ENCODE measurements around the gene CEP112. TPM values are rescaled to one million over a fixed set of nuclear protein-coding genes. Genes with fewer than 3 reads are reported as not detected.

The CEP112 gene
- total and polyA plus RNA-seq, 9 of the 15 experiments (the other 6 are each of a cell fraction or from before 2014, with no cell fraction given), result 0.84 TPM; not detected in 8

DNA sequence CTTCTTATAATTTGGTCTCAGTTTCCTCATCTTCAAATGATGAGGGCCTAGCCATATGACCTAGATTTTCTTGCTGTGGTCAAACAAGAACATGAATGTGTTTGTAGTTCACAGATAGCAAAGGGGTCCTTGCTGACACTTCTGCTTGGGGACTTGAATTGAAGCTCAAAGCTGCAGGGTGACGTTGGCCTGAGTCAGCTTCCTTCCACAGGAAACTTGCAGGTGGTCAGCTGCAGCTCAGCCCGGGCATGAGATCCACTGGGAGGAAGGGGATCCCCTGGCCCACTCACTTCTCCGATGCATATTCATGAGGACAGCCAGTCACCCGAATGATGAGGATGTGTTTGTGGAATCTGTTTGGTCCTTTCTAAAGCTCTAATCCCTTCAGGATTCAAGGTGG is 587.9 kb downstream of the CEP112 start:
- Histone ChIP-seq H3K9me1 (ENCODE audit: control insufficient read depth, insufficient read depth, low read length) (peaks cover 2% of the 10 kb centered on the region), H4K20me1 (replicated peaks; ENCODE audit: control insufficient read depth, insufficient read depth, low read length) (no peaks in the 10 kb centered on the region), H3K4me1 (replicated peaks in 1 of 2; ENCODE audit: control insufficient read depth in 2 of 2, insufficient read depth in 2 of 2, low read length in 2 of 2) (no peaks in the 10 kb centered on the region), H3K9ac (ENCODE audit: insufficient read depth in 1 of 2, low read depth in 2 of 2, low read length in 2 of 2) (no peak overlapping the region), H3K4me3 (no peak overlapping the region), H3K9me3 (replicated peaks; ENCODE audit: control insufficient read depth, insufficient read depth, low read depth, low read length) (no peaks in the 10 kb centered on the region), H3K36me3 (ENCODE audit: control insufficient read depth, insufficient read depth, low read length) (no peaks in the 10 kb centered on the region), H2AFZ (ENCODE audit: low read depth, low read length) (no peak overlapping the region), H3K79me2 (ENCODE audit: control insufficient read depth, insufficient read depth, low read length) (no peaks in the 10 kb centered on the region), H3K4me2 (ENCODE audit: insufficient read depth, low read length) (no peak overlapping the region), H3K27me3 (ENCODE audit: control insufficient read depth in 2 of 2, insufficient read depth in 2 of 2, low read length in 2 of 2) (peaks cover 0 to 7% of the 10 kb centered on the region in 2 experiments; a peak in 1 of 5 replicates), H3K27ac (ENCODE audit: extremely low read depth, low read depth, low read length) (no peak overlapping the region)
- TF ChIP-seq NEUROD1 (IDR thresholded peaks at IDR 0.05; ENCODE audit: borderline replicate concordance, low read depth, low read length, partially characterized antibody) (no peak), POU5F1 (IDR thresholded peaks at IDR 0.05; ENCODE audit: borderline replicate concordance, low read depth, low read length, partially characterized antibody) (no peak), ARID2 (IDR thresholded peaks at IDR 0.05) (no peak), ZNF197 (CRISPR knock-in tag; IDR thresholded peaks at IDR 0.05; ENCODE audit: low read depth) (no peak), KDM1A (IDR thresholded peaks at IDR 0.05) (no peak)
- TF ChIP-seq, protein P1, sequence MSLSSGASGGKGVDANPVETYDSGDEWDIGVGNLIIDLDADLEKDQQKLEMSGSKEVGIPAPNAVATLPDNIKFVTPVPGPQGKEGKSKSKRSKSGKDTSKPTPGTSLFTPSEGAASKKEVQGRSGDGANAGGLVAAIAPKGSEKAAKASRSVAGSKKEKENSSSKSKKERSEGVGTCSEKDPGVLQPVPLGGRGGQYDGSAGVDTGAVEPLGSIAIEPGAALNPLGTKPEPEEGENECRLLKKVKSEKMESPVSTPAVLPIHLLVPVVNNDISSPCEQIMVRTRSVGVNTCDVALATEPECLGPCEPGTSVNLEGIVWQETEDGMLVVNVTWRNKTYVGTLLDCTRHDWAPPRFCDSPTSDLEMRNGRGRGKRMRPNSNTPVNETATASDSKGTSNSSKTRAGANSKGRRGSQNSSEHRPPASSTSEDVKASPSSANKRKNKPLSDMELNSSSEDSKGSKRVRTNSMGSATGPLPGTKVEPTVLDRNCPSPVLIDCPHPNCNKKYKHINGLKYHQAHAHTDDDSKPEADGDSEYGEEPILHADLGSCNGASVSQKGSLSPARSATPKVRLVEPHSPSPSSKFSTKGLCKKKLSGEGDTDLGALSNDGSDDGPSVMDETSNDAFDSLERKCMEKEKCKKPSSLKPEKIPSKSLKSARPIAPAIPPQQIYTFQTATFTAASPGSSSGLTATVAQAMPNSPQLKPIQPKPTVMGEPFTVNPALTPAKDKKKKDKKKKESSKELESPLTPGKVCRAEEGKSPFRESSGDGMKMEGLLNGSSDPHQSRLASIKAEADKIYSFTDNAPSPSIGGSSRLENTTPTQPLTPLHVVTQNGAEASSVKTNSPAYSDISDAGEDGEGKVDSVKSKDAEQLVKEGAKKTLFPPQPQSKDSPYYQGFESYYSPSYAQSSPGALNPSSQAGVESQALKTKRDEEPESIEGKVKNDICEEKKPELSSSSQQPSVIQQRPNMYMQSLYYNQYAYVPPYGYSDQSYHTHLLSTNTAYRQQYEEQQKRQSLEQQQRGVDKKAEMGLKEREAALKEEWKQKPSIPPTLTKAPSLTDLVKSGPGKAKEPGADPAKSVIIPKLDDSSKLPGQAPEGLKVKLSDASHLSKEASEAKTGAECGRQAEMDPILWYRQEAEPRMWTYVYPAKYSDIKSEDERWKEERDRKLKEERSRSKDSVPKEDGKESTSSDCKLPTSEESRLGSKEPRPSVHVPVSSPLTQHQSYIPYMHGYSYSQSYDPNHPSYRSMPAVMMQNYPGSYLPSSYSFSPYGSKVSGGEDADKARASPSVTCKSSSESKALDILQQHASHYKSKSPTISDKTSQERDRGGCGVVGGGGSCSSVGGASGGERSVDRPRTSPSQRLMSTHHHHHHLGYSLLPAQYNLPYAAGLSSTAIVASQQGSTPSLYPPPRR (CRISPR knock-in tag; IDR thresholded peaks at IDR 0.05; ENCODE audit: borderline replicate concordance), result no peak
- TF ChIP-seq, protein P2, sequence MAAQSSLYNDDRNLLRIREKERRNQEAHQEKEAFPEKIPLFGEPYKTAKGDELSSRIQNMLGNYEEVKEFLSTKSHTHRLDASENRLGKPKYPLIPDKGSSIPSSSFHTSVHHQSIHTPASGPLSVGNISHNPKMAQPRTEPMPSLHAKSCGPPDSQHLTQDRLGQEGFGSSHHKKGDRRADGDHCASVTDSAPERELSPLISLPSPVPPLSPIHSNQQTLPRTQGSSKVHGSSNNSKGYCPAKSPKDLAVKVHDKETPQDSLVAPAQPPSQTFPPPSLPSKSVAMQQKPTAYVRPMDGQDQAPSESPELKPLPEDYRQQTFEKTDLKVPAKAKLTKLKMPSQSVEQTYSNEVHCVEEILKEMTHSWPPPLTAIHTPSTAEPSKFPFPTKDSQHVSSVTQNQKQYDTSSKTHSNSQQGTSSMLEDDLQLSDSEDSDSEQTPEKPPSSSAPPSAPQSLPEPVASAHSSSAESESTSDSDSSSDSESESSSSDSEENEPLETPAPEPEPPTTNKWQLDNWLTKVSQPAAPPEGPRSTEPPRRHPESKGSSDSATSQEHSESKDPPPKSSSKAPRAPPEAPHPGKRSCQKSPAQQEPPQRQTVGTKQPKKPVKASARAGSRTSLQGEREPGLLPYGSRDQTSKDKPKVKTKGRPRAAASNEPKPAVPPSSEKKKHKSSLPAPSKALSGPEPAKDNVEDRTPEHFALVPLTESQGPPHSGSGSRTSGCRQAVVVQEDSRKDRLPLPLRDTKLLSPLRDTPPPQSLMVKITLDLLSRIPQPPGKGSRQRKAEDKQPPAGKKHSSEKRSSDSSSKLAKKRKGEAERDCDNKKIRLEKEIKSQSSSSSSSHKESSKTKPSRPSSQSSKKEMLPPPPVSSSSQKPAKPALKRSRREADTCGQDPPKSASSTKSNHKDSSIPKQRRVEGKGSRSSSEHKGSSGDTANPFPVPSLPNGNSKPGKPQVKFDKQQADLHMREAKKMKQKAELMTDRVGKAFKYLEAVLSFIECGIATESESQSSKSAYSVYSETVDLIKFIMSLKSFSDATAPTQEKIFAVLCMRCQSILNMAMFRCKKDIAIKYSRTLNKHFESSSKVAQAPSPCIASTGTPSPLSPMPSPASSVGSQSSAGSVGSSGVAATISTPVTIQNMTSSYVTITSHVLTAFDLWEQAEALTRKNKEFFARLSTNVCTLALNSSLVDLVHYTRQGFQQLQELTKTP (IDR thresholded peaks at IDR 0.05; ENCODE audit: low read depth in 1 of 2, partially characterized antibody in 2 of 2), result no peak
- BruUV-seq (replicated peaks), result no TSS peak
- DNase-seq (ENCODE audit: extremely low read depth in 1 of 4, low spot score in 3 of 4) (no peak), FAIRE-seq (no peak), ATAC-seq (no peak)
- POLR2A ChIA-PET, result no interaction called here
- CTCF ChIA-PET (ENCODE audit: low intra/inter-chr PET ratio), result interaction anchor here (0.6 kb wide), 1 partner anchor 217 kb away, joined by 3 read pairs; no protein-coding TSS in a partner anchor
- intact Hi-C loops (cut with micrococcal nuclease) (no loop called here), in situ Hi-C loops (cut with MboI) (no loop called here)
- WGBS (ENCODE audit: insufficient coverage, low coverage, missing lambda C conversion rate), result 0% methylated on average over 4 of the region's 4 CpGs
